GM12892 (cell line): Measurements from ENCODE around the gene MAP3K6.

Experiments
- POLR2A ChIP-seq: IDR thresholded peaks from 2 replicates; pipeline ENCODE4 v1.6.1; 2011; ENCODE audit warnings: low read depth, low read length, control low read depth
- POLR2AphosphoS5 ChIP-seq: IDR thresholded peaks from 2 replicates; pipeline ENCODE4 v1.6.1; 2011; ENCODE audit warnings: low read depth, low read length, control low read depth
- TAF1 ChIP-seq: IDR thresholded peaks from 2 replicates; pipeline ENCODE4 v1.6.1; 2011; ENCODE audit warnings: low read depth, mild to moderate bottlenecking, control low read depth, low read length, borderline replicate concordance

DNA sequence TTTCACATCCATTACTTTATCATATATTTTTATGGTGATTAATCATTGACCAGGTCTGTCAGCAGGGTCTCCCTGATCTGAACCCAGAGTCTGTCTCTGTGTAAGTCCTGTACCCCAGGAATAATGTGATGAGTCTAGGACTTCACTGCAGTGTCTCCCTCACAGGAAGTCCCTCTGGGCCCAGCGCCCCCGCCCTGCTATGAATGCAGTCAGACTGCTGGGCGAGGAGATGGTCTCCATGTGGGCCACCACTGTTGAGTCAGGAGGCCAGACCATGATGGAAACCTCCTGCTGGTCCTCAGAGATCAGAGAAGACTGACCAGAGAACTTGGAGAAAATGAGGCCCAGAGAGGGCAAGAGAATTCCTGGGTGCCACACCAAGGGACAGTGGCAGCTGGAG is 35.3 kb downstream of the MAP3K6 start:
- no peak for TF ChIP-seq POLR2AphosphoS5
- no peak for TF ChIP-seq POLR2A
- TF ChIP-seq TAF1, result no peak
